Breast epithelium (tissue), 3 donors: Measurements from ENCODE around the gene SOD1.

ENCODE experiments used
- POLR2AphosphoS5 ChIP-seq, 3 donors: sonication (generic); formaldehyde crosslinking; IDR thresholded peaks; one replicate each; pipeline ENCODE4 v1.6.1; 2017; ENCODE audit warnings: antibody characterized with exemption in 3 of 3
- TF ChIP-seq, protein P1 (sequence below), 3 donors: fragments of 450-650 bp; IDR thresholded peaks; one replicate each; pipeline ENCODE4 v1.5.1; 2016 to 2017; ENCODE audit warnings: antibody characterized with exemption in 3 of 3, mild to moderate bottlenecking in 3 of 3, moderate library complexity in 3 of 3

DNA sequence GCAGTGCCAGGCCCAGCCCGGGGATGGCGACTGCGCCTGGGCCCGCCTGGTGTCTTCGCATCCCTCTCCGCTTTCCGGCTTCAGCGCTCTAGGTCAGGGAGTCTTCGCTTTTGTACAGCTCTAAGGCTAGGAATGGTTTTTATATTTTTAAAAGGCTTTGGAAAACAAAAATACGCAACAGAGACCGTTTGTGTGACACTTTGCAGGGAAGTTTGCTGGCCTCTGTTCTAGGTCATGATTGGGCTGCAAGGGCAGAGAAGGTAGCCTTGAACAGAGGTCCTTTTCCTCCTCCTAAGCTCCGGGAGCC lies 719 bp downstream of the SOD1 start:
- TF ChIP-seq, protein P1, sequence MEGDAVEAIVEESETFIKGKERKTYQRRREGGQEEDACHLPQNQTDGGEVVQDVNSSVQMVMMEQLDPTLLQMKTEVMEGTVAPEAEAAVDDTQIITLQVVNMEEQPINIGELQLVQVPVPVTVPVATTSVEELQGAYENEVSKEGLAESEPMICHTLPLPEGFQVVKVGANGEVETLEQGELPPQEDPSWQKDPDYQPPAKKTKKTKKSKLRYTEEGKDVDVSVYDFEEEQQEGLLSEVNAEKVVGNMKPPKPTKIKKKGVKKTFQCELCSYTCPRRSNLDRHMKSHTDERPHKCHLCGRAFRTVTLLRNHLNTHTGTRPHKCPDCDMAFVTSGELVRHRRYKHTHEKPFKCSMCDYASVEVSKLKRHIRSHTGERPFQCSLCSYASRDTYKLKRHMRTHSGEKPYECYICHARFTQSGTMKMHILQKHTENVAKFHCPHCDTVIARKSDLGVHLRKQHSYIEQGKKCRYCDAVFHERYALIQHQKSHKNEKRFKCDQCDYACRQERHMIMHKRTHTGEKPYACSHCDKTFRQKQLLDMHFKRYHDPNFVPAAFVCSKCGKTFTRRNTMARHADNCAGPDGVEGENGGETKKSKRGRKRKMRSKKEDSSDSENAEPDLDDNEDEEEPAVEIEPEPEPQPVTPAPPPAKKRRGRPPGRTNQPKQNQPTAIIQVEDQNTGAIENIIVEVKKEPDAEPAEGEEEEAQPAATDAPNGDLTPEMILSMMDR (IDR thresholded peaks at IDR 0.05), result no peak
- TF ChIP-seq POLR2AphosphoS5 (IDR thresholded peaks at IDR 0.05), result no peak
